ENCODE results near the gene ERP29.

Gene ERP29

GRCh38 chr12:112011685-112012084 is 1.5 kb upstream of the ERP29 start:
- no peak for DNase-seq (ENCODE audit: low read depth)
- no peak for TF ChIP-seq CTCF (IDR thresholded peaks at IDR 0.05; ENCODE audit: low read depth, low read length, missing control alignments)
- H3K4me3 ChIP-seq (ENCODE audit: low read depth, low read length): peak overlapping the region; percentile 89

GRCh38 chr12:112013601-112014402 is 576 bp downstream of the ERP29 start:
- DNase-seq (ENCODE audit: low read depth): peak; percentile 68
- peak overlapping the region; percentile 94 for H3K4me3 ChIP-seq (ENCODE audit: low read depth, low read length)
- no peak for TF ChIP-seq CTCF (IDR thresholded peaks at IDR 0.05; ENCODE audit: low read depth, low read length, missing control alignments)

GRCh38 chr12:112015938-112016337 is 2.7 kb downstream of the ERP29 start:
- no peak for TF ChIP-seq CTCF (IDR thresholded peaks at IDR 0.05; ENCODE audit: low read depth, low read length, missing control alignments)
- DNase-seq (ENCODE audit: low read depth): no peak
- H3K4me3 ChIP-seq (ENCODE audit: low read depth, low read length): no peak overlapping the region

GRCh38 chr12:112017041-112017440 is 3.8 kb downstream of the ERP29 start:
- no peak for TF ChIP-seq CTCF (IDR thresholded peaks at IDR 0.05; ENCODE audit: low read depth, low read length, missing control alignments)
- DNase-seq (ENCODE audit: low read depth): no peak
- H3K4me3 ChIP-seq (ENCODE audit: low read depth, low read length): no peak overlapping the region

- H3K4me3 ChIP-seq (ENCODE audit: low read depth, low read length): no peak overlapping the region
- no peak for TF ChIP-seq CTCF (IDR thresholded peaks at IDR 0.05; ENCODE audit: low read depth, low read length, missing control alignments)
- DNase-seq (ENCODE audit: low read depth): no peak
Measured at GRCh38 chr12:112018571-112019237, 5.5 kb downstream of the ERP29 start.

GRCh38 chr12:112020947-112021457 is 7.8 kb downstream of the ERP29 start:
- TF ChIP-seq CTCF (IDR thresholded peaks at IDR 0.05; ENCODE audit: low read depth, low read length, missing control alignments): no peak
- no peak for DNase-seq (ENCODE audit: low read depth)
- H3K4me3 ChIP-seq (ENCODE audit: low read depth, low read length): no peak overlapping the region

All from GM12864 (cell line).